Upper lobe of right lung (tissue), 1 donor: ENCODE data around the gene EPGN. TPM values are rescaled to one million over a fixed set of nuclear protein-coding genes. Genes with fewer than 3 reads are reported as not detected.

Experiments
- ATAC-seq: fragments of 200-7000 bp; cut with Tn5 transposase; one replicate; pipeline ENCODE4 v1.9.1; 2020; ENCODE audit warnings: mild to moderate bottlenecking, moderate library complexity
- DNase-seq: peaks from one replicate; pipeline ENCODE4 v3.0.0-alpha.2; 2020
- H3K27ac ChIP-seq: fragments of 200-600 bp; one replicate; pipeline ENCODE4 v1.8.0; 2022
- H3K27me3 ChIP-seq: fragments of 200-600 bp; one replicate; pipeline ENCODE4 v1.8.0; 2022; ENCODE audit warnings: mild to moderate bottlenecking
- H3K36me3 ChIP-seq: fragments of 200-600 bp; one replicate; pipeline ENCODE4 v1.8.0; 2022
- H3K4me1 ChIP-seq: fragments of 200-600 bp; one replicate; pipeline ENCODE4 v1.8.0; 2022
- H3K4me3 ChIP-seq: fragments of 200-600 bp; one replicate; pipeline ENCODE4 v1.8.0; 2022; ENCODE audit warnings: mild to moderate bottlenecking
- H3K9me3 ChIP-seq: fragments of 200-600 bp; one replicate; pipeline ENCODE4 v1.8.0; 2022
- CTCF ChIP-seq: fragments of 200-600 bp; IDR thresholded peaks from one replicate; pipeline ENCODE4 v1.8.0; 2022; ENCODE audit warnings: antibody characterized with exemption
- intact Hi-C: fragments of 100-400 bp; cut with DNase I; formaldehyde crosslinking; loops from one replicate; pipeline ENCODE4 v1.11.0; 2022
- long read RNA-seq: library from polyadenylated mRNA; unstranded; transcript quantifications from one replicate; pipeline ENCODE4 v2.0.0, GENCODE V29; 2021
- total RNA-seq: library from RNA; stranded (reverse); fragmentation: NEBNext Ultra II Directional; extraction: Animal tissue kit (Norgen Biotek cat#: 25700); gene quantifications from one replicate; pipeline ENCODE4 v1.2.1, GENCODE V29; 2021
- donor health status: DM: no; HTN: yes; CAD: no; lungs with severe emphysema.

EPGN gene
- 2.8 TPM for total RNA-seq
- long read RNA-seq, partial matches to known transcripts: 0 of 1 reads
- long read RNA-seq, other reads (novel, unspliced or antisense): 1 of 1 reads

- no peaks in the 10 kb centered on the region for H3K9me3 ChIP-seq
- TF ChIP-seq CTCF: no peak
- no peaks in the 10 kb centered on the region for H3K27me3 ChIP-seq
- no peak within 1 kb of the TSS for H3K4me3 ChIP-seq
- H3K4me1 ChIP-seq: no peaks in the 10 kb centered on the region
- intact Hi-C loops: no loop called here
- DNase-seq (no peak), ATAC-seq (no peak)
- H3K36me3 ChIP-seq: no peaks in the 10 kb centered on the region
- H3K27ac ChIP-seq: no peak within 1 kb of the TSS
These were observed at the start of gene EPGN for GRCh38 chr4:74308215-74308614. TSS of gene EPGN (plus strand) at chr4:74308470. CDS start at chr4:74308534, 64 bp downstream.

- Histone ChIP-seq H3K27me3 (no peaks in the 10 kb centered on the region), H3K36me3 (no peaks in the 10 kb centered on the region), H3K27ac (no peak overlapping the region), H3K4me3 (no peak overlapping the region), H3K4me1 (no peaks in the 10 kb centered on the region), H3K9me3 (no peaks in the 10 kb centered on the region)
- no peak for DNase-seq
- intact Hi-C loops: no loop called here
- no peak for ATAC-seq
- TF ChIP-seq CTCF: no peak
These were observed 49.3 kb upstream of the EPGN start for GRCh38 chr4:74258963-74259362.

GRCh38 chr4:74260036-74260435, 48.2 kb upstream of the EPGN start:
- Histone ChIP-seq H3K4me3 (no peak overlapping the region), H3K27me3 (no peaks in the 10 kb centered on the region), H3K9me3 (no peaks in the 10 kb centered on the region), H3K27ac (no peak overlapping the region), H3K36me3 (no peaks in the 10 kb centered on the region), H3K4me1 (no peaks in the 10 kb centered on the region)
- DNase-seq: no peak
- TF ChIP-seq CTCF: no peak
- intact Hi-C loops: no loop called here
- no peak for ATAC-seq

GRCh38 chr4:74262522-74262921, 45.7 kb upstream of the EPGN start:
- Histone ChIP-seq H3K4me1 (no peaks in the 10 kb centered on the region), H3K9me3 (no peaks in the 10 kb centered on the region), H3K27me3 (no peaks in the 10 kb centered on the region), H3K27ac (no peak overlapping the region), H3K36me3 (no peaks in the 10 kb centered on the region), H3K4me3 (no peak overlapping the region)
- intact Hi-C loops: no loop called here
- TF ChIP-seq CTCF: no peak
- ATAC-seq (no peak), DNase-seq (no peak)

GRCh38 chr4:74263551-74263950, 44.7 kb upstream of the EPGN start:
- no peaks in the 10 kb centered on the region for H3K27me3 ChIP-seq
- H3K9me3 ChIP-seq: no peaks in the 10 kb centered on the region
- intact Hi-C loops: no loop called here
- no peak for TF ChIP-seq CTCF
- no peaks in the 10 kb centered on the region for H3K36me3 ChIP-seq
- no peak overlapping the region for H3K4me3 ChIP-seq
- no peak overlapping the region for H3K27ac ChIP-seq
- ATAC-seq: no peak
- DNase-seq: no peak
- H3K4me1 ChIP-seq: no peaks in the 10 kb centered on the region

GRCh38 chr4:74266081-74266480, 42.2 kb upstream of the EPGN start:
- Histone ChIP-seq H3K27me3 (no peaks in the 10 kb centered on the region), H3K9me3 (no peaks in the 10 kb centered on the region), H3K4me1 (no peaks in the 10 kb centered on the region), H3K27ac (no peak overlapping the region), H3K36me3 (no peaks in the 10 kb centered on the region), H3K4me3 (no peak overlapping the region)
- DNase-seq (no peak), ATAC-seq (no peak)
- no peak for TF ChIP-seq CTCF
- intact Hi-C loops: no loop called here
